ENCODE results near the gene FOXO6. TPM values are rescaled to one million over a fixed set of nuclear protein-coding genes. Genes with fewer than 3 reads are reported as not detected.

Gene FOXO6
- total RNA-seq, 1 experiment from 2014 or later, result 6.1 TPM

DNA sequence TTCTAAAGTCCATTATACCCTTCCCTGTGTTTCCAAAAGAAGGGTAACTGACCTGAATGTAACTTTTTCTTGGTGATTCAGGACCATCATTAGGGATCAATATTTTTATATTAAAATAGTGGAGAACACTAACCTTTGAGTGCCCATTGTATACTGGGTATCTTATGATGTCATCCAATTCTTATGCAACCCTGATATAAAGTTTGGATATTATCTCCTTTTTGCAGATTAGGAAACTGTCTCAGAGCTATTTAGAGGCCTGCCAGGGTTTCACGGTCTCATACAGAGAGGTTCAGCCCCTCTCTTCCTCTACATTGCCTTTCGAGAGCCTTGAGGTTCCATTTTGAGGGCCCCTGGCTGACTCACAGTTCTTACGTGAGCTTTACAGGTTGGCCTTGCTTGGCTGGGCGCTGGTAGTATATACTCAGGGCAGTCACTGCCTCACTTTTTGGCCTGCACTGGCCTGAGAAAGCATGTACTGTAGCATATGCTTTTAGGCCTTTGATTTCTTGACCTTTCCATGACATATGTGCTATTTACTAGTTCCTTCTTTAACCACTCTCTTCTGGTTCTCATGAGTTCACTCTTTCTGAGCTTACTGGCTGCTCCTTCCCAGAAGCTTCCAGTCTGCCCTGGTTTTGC lies 15.7 kb upstream of the FOXO6 start:
- intact Hi-C loops (cut with micrococcal nuclease; ENCODE audit: unreplicated experiment), result no loop called here

GRCh38 chr1:41347276-41347675 lies 14.0 kb upstream of the FOXO6 start:
- intact Hi-C loops (cut with micrococcal nuclease; ENCODE audit: unreplicated experiment), result no loop called here
- Histone ChIP-seq H3K27ac (ENCODE audit: low read depth, low read length, poor library complexity, severe bottlenecking) (no peak overlapping the region), H3K4me3 (ENCODE audit: low read depth, low read length, poor library complexity, severe bottlenecking) (no peak overlapping the region), H3K27me3 (replicated peaks; ENCODE audit: insufficient read depth, low read depth, low read length, poor library complexity) (no peaks in the 10 kb centered on the region), H3K4me1 (ENCODE audit: insufficient read depth, low read length, poor library complexity, severe bottlenecking) (peaks cover 3% of the 10 kb centered on the region), H3K9me3 (ENCODE audit: low read depth, low read length, poor library complexity, severe bottlenecking) (no peaks in the 10 kb centered on the region), H3K36me3 (ENCODE audit: insufficient read depth, low read length, poor library complexity, severe bottlenecking) (no peaks in the 10 kb centered on the region)
- POLR2A ChIA-PET (ENCODE audit: low non-redundant PET), result no interaction called here
- BruUV-seq (replicated peaks), result no TSS peak
- no peak for DNase-seq (ENCODE audit: low spot score)
- no peak for TF ChIP-seq CTCF (conservative IDR thresholded peaks at IDR 0.05; ENCODE audit: low read depth, low read length)
- TF ChIP-seq EZH2 (IDR thresholded peaks at IDR 0.05; ENCODE audit: borderline replicate concordance, low read depth, low read length, poor library complexity, severe bottlenecking), result no peak
- CTCF ChIA-PET, result no interaction called here

More for the DNA sequence above, 15.7 kb upstream of the FOXO6 start:
- Histone ChIP-seq H3K27me3 (replicated peaks; ENCODE audit: insufficient read depth, low read depth, low read length, poor library complexity) (no peaks in the 10 kb centered on the region), H3K4me1 (ENCODE audit: insufficient read depth, low read length, poor library complexity, severe bottlenecking) (peaks cover 7% of the 10 kb centered on the region), H3K9me3 (ENCODE audit: low read depth, low read length, poor library complexity, severe bottlenecking) (no peaks in the 10 kb centered on the region), H3K4me3 (ENCODE audit: low read depth, low read length, poor library complexity, severe bottlenecking) (no peak overlapping the region), H3K27ac (ENCODE audit: low read depth, low read length, poor library complexity, severe bottlenecking) (no peak overlapping the region), H3K36me3 (ENCODE audit: insufficient read depth, low read length, poor library complexity, severe bottlenecking) (no peaks in the 10 kb centered on the region)
- TF ChIP-seq EZH2 (IDR thresholded peaks at IDR 0.05; ENCODE audit: borderline replicate concordance, low read depth, low read length, poor library complexity, severe bottlenecking) (no peak), CTCF (conservative IDR thresholded peaks at IDR 0.05; ENCODE audit: low read depth, low read length) (no peak)
- no peak for DNase-seq (ENCODE audit: low spot score)
- no TSS peak for BruUV-seq (replicated peaks)
- ChIA-PET POLR2A (ENCODE audit: low non-redundant PET) (no interaction called here), CTCF (interaction anchor here (0.7 kb wide), 1 partner anchor 83 kb away, joined by 5 read pairs; no protein-coding TSS in a partner anchor)

GRCh38 chr1:41348394-41348793 lies 12.8 kb upstream of the FOXO6 start:
- H3K27me3 ChIP-seq (replicated peaks; ENCODE audit: insufficient read depth, low read depth, low read length, poor library complexity), result no peaks in the 10 kb centered on the region
- no peaks in the 10 kb centered on the region for H3K9me3 ChIP-seq (ENCODE audit: low read depth, low read length, poor library complexity, severe bottlenecking)
- no peak overlapping the region for H3K27ac ChIP-seq (ENCODE audit: low read depth, low read length, poor library complexity, severe bottlenecking)
- no peaks in the 10 kb centered on the region for H3K36me3 ChIP-seq (ENCODE audit: insufficient read depth, low read length, poor library complexity, severe bottlenecking)
- no peak for TF ChIP-seq EZH2 (IDR thresholded peaks at IDR 0.05; ENCODE audit: borderline replicate concordance, low read depth, low read length, poor library complexity, severe bottlenecking)
- no peak for TF ChIP-seq CTCF (conservative IDR thresholded peaks at IDR 0.05; ENCODE audit: low read depth, low read length)
- no TSS peak for BruUV-seq (replicated peaks)
- H3K4me1 ChIP-seq (ENCODE audit: insufficient read depth, low read length, poor library complexity, severe bottlenecking), result no peaks in the 10 kb centered on the region
- intact Hi-C loops (cut with micrococcal nuclease; ENCODE audit: unreplicated experiment), result no loop called here
- ChIA-PET CTCF (no interaction called here), POLR2A (ENCODE audit: low non-redundant PET) (no interaction called here)
- DNase-seq (ENCODE audit: low spot score), result no peak
- no peak overlapping the region for H3K4me3 ChIP-seq (ENCODE audit: low read depth, low read length, poor library complexity, severe bottlenecking)
